Adrenal gland (tissue), 5 donors: ENCODE results near the gene HDGF.

Experiments
- CTCF ChIP-seq, 6 experiments: fragments of 450-650 bp in 4 of 6; fragments of 200-600 bp in 2 of 6; sonication (generic) in 1 of 6; IDR thresholded peaks; 1 replicate in 5 of 6; 2 replicates in 1 of 6; pipeline versions ENCODE4 v1.5.1 to v1.8.0; 2016 to 2021; ENCODE audit warnings: antibody characterized with exemption in 6 of 6, mild to moderate bottlenecking in 2 of 6, moderate library complexity in 1 of 6
- POLR2A ChIP-seq, 2 donors: fragments of 450-650 bp; IDR thresholded peaks; one replicate each; pipeline ENCODE4 v1.6.1; 2017; ENCODE audit warnings: antibody characterized with exemption in 2 of 2, mild to moderate bottlenecking in 2 of 2, moderate library complexity in 1 of 2
- donor health status: DM: no; HTN: no; CAD: no.

DNA sequence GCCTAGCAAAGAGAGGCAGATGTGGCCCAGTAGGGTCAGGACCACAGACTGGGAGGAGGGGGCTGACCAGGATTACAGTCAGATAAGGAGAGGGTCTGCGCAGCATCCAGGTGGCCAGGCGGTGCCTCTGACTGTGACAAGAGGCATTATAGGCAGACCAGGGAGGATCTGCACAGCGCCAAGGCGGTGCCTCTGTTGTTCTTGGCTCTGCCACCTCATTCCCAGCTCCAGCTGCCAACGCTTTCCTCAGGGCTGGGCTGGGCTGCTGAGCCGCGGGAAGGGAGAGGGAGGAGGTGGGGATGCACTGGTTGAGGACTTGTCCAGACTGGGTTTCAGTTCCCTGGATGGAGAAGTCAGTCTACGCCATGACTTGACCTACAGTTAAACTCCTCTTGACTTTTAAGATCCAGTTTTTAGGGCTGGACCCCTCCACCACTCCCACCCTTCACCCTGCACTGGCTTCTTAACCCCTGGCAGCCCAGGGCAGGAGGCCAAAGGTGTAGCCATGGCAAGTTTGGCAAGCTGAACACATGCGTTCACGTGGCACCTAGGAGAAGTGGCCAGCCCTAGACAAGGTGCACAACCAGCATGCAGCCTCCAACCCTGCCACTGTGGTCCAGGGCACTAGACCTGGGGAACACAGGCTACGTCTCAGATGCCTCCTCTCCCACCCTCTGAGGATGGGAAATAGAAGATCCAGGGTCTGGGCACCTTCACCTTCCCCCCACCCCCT, 41.6 kb downstream of the HDGF start:
- TF ChIP-seq POLR2A (IDR thresholded peaks at IDR 0.05) (no peak), CTCF (IDR thresholded peaks at IDR 0.05) (no peak)
